ENCODE results near the gene DPEP3.

The DPEP3 gene

GRCh38 chr16:67943619-67944504, 36.4 kb downstream of the DPEP3 start, which contains the start of gene LCAT:
TSS of gene LCAT (minus strand) at chr16:67944120. CDS start at chr16:67944101, 19 bp downstream.
- no peak for DNase-seq (ENCODE audit: low read depth)
- H3K4me3 ChIP-seq (replicated peaks; ENCODE audit: low read depth, low read length): no peak within 1 kb of the TSS
- no peak for TF ChIP-seq CTCF (IDR thresholded peaks at IDR 0.05; ENCODE audit: low read length, missing control alignments)

GRCh38 chr16:67943256-67943618, 37.1 kb downstream of the DPEP3 start:
- DNase-seq (ENCODE audit: low read depth): no peak
- H3K4me3 ChIP-seq (replicated peaks; ENCODE audit: low read depth, low read length): no peak overlapping the region
- TF ChIP-seq CTCF (IDR thresholded peaks at IDR 0.05; ENCODE audit: low read length, missing control alignments): no peak

GRCh38 chr16:67942510-67943255, 37.6 kb downstream of the DPEP3 start:
- DNase-seq (ENCODE audit: low read depth): no peak
- no peak overlapping the region for H3K4me3 ChIP-seq (replicated peaks; ENCODE audit: low read depth, low read length)
- TF ChIP-seq CTCF (IDR thresholded peaks at IDR 0.05; ENCODE audit: low read length, missing control alignments): no peak

- peak; percentile 69 for TF ChIP-seq CTCF (IDR thresholded peaks at IDR 0.05; ENCODE audit: low read length, missing control alignments)
- DNase-seq (ENCODE audit: low read depth): peak; percentile 44
- no peak overlapping the region for H3K4me3 ChIP-seq (replicated peaks; ENCODE audit: low read depth, low read length)
Measured at GRCh38 chr16:67942200-67942509, 38.1 kb downstream of the DPEP3 start.

- H3K4me3 ChIP-seq (replicated peaks; ENCODE audit: low read depth, low read length): no peak overlapping the region
- DNase-seq (ENCODE audit: low read depth): no peak
- no peak for TF ChIP-seq CTCF (IDR thresholded peaks at IDR 0.05; ENCODE audit: low read length, missing control alignments)
Measured at GRCh38 chr16:67941469-67942199, 38.7 kb downstream of the DPEP3 start.

GRCh38 chr16:67940446-67941089, 39.7 kb downstream of the DPEP3 start:
- no peak for DNase-seq (ENCODE audit: low read depth)
- H3K4me3 ChIP-seq (replicated peaks; ENCODE audit: low read depth, low read length): no peak overlapping the region
- no peak for TF ChIP-seq CTCF (IDR thresholded peaks at IDR 0.05; ENCODE audit: low read length, missing control alignments)
